SK-N-SH (cell line): ENCODE data around the gene LRMDA. TPM values are rescaled to one million over a fixed set of nuclear protein-coding genes. Genes with fewer than 3 reads are reported as not detected.

Experiments used
- CTCF ChIA-PET: fragments of 300-600, 350-600 bp; formaldehyde crosslinking; extraction: SDS; loops from one replicate; lab custom pipeline; 2021; lab: Yijun Ruan, JAX
- POLR2A ChIA-PET: fragments of 350-600 bp; sonication (Branson Sonifier 250); formaldehyde crosslinking; extraction: SDS; loops from one replicate; lab custom pipeline; 2020; ENCODE audit warnings: antibody characterized with exemption, inconsistent platforms; lab: Yijun Ruan, JAX
- DNase-seq: peaks from one replicate; pipeline ENCODE4 v3.0.0; 2012
- H2AFZ ChIP-seq: fragments of 200-600 bp; sonication (generic); 2 replicates; pipeline ENCODE4 v1.8.1; 2016; ENCODE audit warnings: antibody characterized with exemption, mild to moderate bottlenecking, low read depth
- H3F3A ChIP-seq: fragments of 200-600 bp; sonication (generic); replicated peaks from 2 replicates; pipeline ENCODE3; 2016; ENCODE audit warnings: antibody characterized with exemption, mild to moderate bottlenecking; ENCODE audit not compliant: insufficient read depth
- H3K27ac ChIP-seq, 2 experiments: fragments of 200-500 bp in 1 of 2; fragments of 200-600 bp in 1 of 2; sonication (Bioruptor generic) in 1 of 2; sonication (generic), shearing (Covaris generic) in 1 of 2; 2 replicates each; pipeline versions ENCODE4 v1.5.1 to v1.6.1; 2014 to 2016; ENCODE audit warnings: low read depth in 2 of 2, inconsistent platforms in 1 of 2, low read length in 1 of 2, mild to moderate bottlenecking in 1 of 2, mixed read lengths in 1 of 2
- H3K27me3 ChIP-seq: fragments of 200-600 bp; sonication (generic), shearing (Covaris generic); 2 replicates; pipeline ENCODE4 v1.6.1; 2016; ENCODE audit warnings: mixed run types; ENCODE audit not compliant: insufficient read depth
- H3K36me3 ChIP-seq, 2 experiments: fragments of 200-500 bp in 1 of 2; fragments of 200-600 bp in 1 of 2; sonication (Bioruptor generic) in 1 of 2; sonication (generic) in 1 of 2; replicated peaks in 1 of 2; 2 replicates each; pipeline versions ENCODE3 to v1.5.1; 2014 to 2016; ENCODE audit warnings: low read length in 1 of 2, mild to moderate bottlenecking in 1 of 2; ENCODE audit not compliant: insufficient read depth in 2 of 2, control insufficient read depth in 1 of 2
- H3K4me1 ChIP-seq, 2 experiments: fragments of 200-500 bp in 1 of 2; fragments of 200-600 bp in 1 of 2; sonication (Bioruptor generic) in 1 of 2; sonication (generic), shearing (Covaris generic) in 1 of 2; 2 replicates each; pipeline versions ENCODE4 v1.5.1 to v1.6.1; 2014 to 2016; ENCODE audit warnings: low read depth in 1 of 2, low read length in 1 of 2, mixed run types in 1 of 2; ENCODE audit not compliant: insufficient read depth in 2 of 2, control insufficient read depth in 1 of 2
- H3K4me2 ChIP-seq: fragments of 200-600 bp; sonication (generic), shearing (Covaris generic); 2 replicates; pipeline ENCODE4 v1.6.1; 2017; ENCODE audit warnings: mixed run types
- H3K4me3 ChIP-seq, 2 experiments: fragments of 200-500 bp in 1 of 2; fragments of 200-600 bp in 1 of 2; sonication (Bioruptor generic) in 1 of 2; sonication (generic), shearing (Covaris generic) in 1 of 2; 2 replicates each; pipeline versions ENCODE4 v1.5.1 to v1.8.1; 2014 to 2016; ENCODE audit warnings: low read depth in 2 of 2, inconsistent platforms in 1 of 2, low read length in 1 of 2, mild to moderate bottlenecking in 1 of 2, mixed read lengths in 1 of 2, moderate library complexity in 1 of 2
- H3K79me2 ChIP-seq: fragments of 200-600 bp; sonication (generic); 2 replicates; pipeline ENCODE4 v1.8.1; 2017; ENCODE audit warnings: mild to moderate bottlenecking; ENCODE audit not compliant: insufficient read depth
- H3K9ac ChIP-seq: fragments of 200-600 bp; sonication (generic); 2 replicates; pipeline ENCODE4 v1.6.1; 2017; ENCODE audit warnings: mixed run types
- H3K9me2 ChIP-seq: fragments of 200-600 bp; sonication (generic); 2 replicates; pipeline ENCODE4 v1.6.1; 2017; ENCODE audit warnings: mixed run types
- H3K9me3 ChIP-seq: fragments of 200-600 bp; sonication (generic); 2 replicates; pipeline ENCODE4 v1.6.1; 2017; ENCODE audit warnings: mixed run types, mild to moderate bottlenecking, moderate library complexity
- H4K20me1 ChIP-seq: fragments of 200-600 bp; sonication (generic); 2 replicates; pipeline ENCODE4 v1.6.1; 2017; ENCODE audit warnings: mild to moderate bottlenecking, mixed run types; ENCODE audit not compliant: insufficient read depth
- CHD2 ChIP-seq: fragments of 150-350 bp; IDR thresholded peaks from 2 replicates; pipeline ENCODE4 v1.6.1; 2018; ENCODE audit warnings: low read length; ENCODE audit not compliant: partially characterized antibody
- CTCF ChIP-seq: fragments of 200-600 bp; sonication (generic); IDR thresholded peaks from 2 replicates; pipeline ENCODE4 v1.6.1; 2017; ENCODE audit warnings: antibody characterized with exemption, mild to moderate bottlenecking, moderate library complexity
- ELF1 ChIP-seq: IDR thresholded peaks from 2 replicates; pipeline ENCODE4 v1.4.0; 2012
- EZH2phosphoT487 ChIP-seq: fragments of 200-600 bp; sonication (generic); IDR thresholded peaks from 2 replicates; pipeline ENCODE4 v1.6.1; 2017; ENCODE audit warnings: low read depth, mixed run types, mild to moderate bottlenecking, antibody characterized with exemption, moderate library complexity, borderline replicate concordance
- FOSL2 ChIP-seq: IDR thresholded peaks from 2 replicates; pipeline ENCODE4 v1.4.0; 2012; ENCODE audit warnings: low read depth, mild to moderate bottlenecking, moderate library complexity, borderline replicate concordance
- GABPA ChIP-seq: IDR thresholded peaks from 2 replicates; pipeline ENCODE4 v1.4.0; 2012; ENCODE audit warnings: low read depth, mild to moderate bottlenecking
- JUND ChIP-seq: IDR thresholded peaks from 2 replicates; pipeline ENCODE4 v1.4.0; 2012
- NFIC ChIP-seq: IDR thresholded peaks from 2 replicates; pipeline ENCODE4 v1.4.0; 2012; ENCODE audit warnings: borderline replicate concordance
- NRF1 ChIP-seq: IDR thresholded peaks from 2 replicates; pipeline ENCODE4 v1.6.1; 2012; ENCODE audit warnings: low read depth, mild to moderate bottlenecking, low read length
- PBX3 ChIP-seq: IDR thresholded peaks from 2 replicates; pipeline ENCODE4; 2012
- POLR2AphosphoS5 ChIP-seq: IDR thresholded peaks from 2 replicates; pipeline ENCODE4 v1.6.1; 2012; ENCODE audit warnings: low read depth, low read length
- RCOR1 ChIP-seq: fragments of 150-350 bp; IDR thresholded peaks from 2 replicates; pipeline ENCODE4 v1.6.1; 2017; ENCODE audit warnings: antibody characterized with exemption, low read length
- REST ChIP-seq: IDR thresholded peaks from 2 replicates; pipeline ENCODE4 v1.6.1; 2012; ENCODE audit warnings: mild to moderate bottlenecking, low read depth, low read length, moderate library complexity
- RFX5 ChIP-seq: IDR thresholded peaks from 2 replicates; pipeline ENCODE4 v1.6.1; 2012; ENCODE audit warnings: mild to moderate bottlenecking, improper control_type of control experiment, low read length
- TCF12 ChIP-seq: IDR thresholded peaks from 2 replicates; pipeline ENCODE4 v1.4.0; 2012
- USF1 ChIP-seq: IDR thresholded peaks from 2 replicates; pipeline ENCODE4 v1.4.0; 2012; ENCODE audit warnings: low read depth, borderline replicate concordance
- USF2 ChIP-seq: fragments of 150-350 bp; IDR thresholded peaks from 2 replicates; pipeline ENCODE4 v1.6.1; 2017; ENCODE audit warnings: antibody characterized with exemption, low read length, low read depth, borderline replicate concordance
- whole genome bisulfite sequencing: methylation state at CpG from one replicate; pipeline ENCODE4 v1.1.6; 2017; ENCODE audit warnings: low lambda C conversion rate; 5-methylcytosine and 5-hydroxymethylcytosine counted together
- polyA plus RNA-seq, 3 experiments: library from polyadenylated mRNA; depleted of rRNA; stranded (reverse); fragments of >200 nt; gene quantifications; 2 replicates each; pipeline ENCODE4 v1.2.3, GENCODE V29; 2012

The LRMDA gene
- polyA plus RNA-seq, 1 of the 3 experiments (the other 2 are of a cell fraction), result 0.95 TPM

- TF ChIP-seq CHD2, result no peak
These were observed 518.9 kb downstream of the LRMDA start (continued) for GRCh38 chr10:75950307-75950706.

- no peak for DNase-seq
- no peak overlapping the region for H3K27ac ChIP-seq
- no peak for TF ChIP-seq TCF12
- TF ChIP-seq PBX3, result no peak
- TF ChIP-seq RFX5, result no peak
- no peak for TF ChIP-seq NRF1
- TF ChIP-seq RCOR1, result no peak
- no peak for TF ChIP-seq POLR2AphosphoS5
- no peak for TF ChIP-seq GABPA
- TF ChIP-seq CTCF, result no peak
- no peak for TF ChIP-seq FOSL2
- no peak for TF ChIP-seq EZH2phosphoT487
- no peak for TF ChIP-seq REST
- no peak for TF ChIP-seq ELF1
- no peak for TF ChIP-seq JUND
- TF ChIP-seq USF2, result no peak
- no peak for TF ChIP-seq NFIC
- no peak for TF ChIP-seq CHD2
- no peak for TF ChIP-seq USF1
- H3K9ac ChIP-seq, result no peak overlapping the region
- no peaks in the 10 kb centered on the region for H3K9me3 ChIP-seq
- H3K4me3 ChIP-seq, result no peak overlapping the region
- no peaks in the 10 kb centered on the region for H3K4me1 ChIP-seq
- ChIA-PET POLR2A (no interaction called here), CTCF (interaction anchor here (0.6 kb wide), 1 partner anchor 93 kb away, joined by 3 read pairs; no protein-coding TSS in a partner anchor)
- 70% methylated on average over 7 of the region's 7 CpGs for whole genome bisulfite sequencing
- H4K20me1 ChIP-seq, result no peaks in the 10 kb centered on the region
- no peak overlapping the region for H2AFZ ChIP-seq
- H3K27me3 ChIP-seq, result no peaks in the 10 kb centered on the region
- no peak overlapping the region for H3K4me2 ChIP-seq
- no peaks in the 10 kb centered on the region for H3K9me2 ChIP-seq
- no peaks in the 10 kb centered on the region for H3F3A ChIP-seq
- no peaks in the 10 kb centered on the region for H3K79me2 ChIP-seq
- H3K36me3 ChIP-seq, result no peaks in the 10 kb centered on the region
These were observed 519.7 kb downstream of the LRMDA start for GRCh38 chr10:75950997-75951589.
